GM12865 (cell line): ENCODE measurements around the gene PREB.

Source experiments
- DNase-seq: peaks from one replicate; pipeline ENCODE4 v3.0.0; 2010; ENCODE audit warnings: low read depth
- H3K4me3 ChIP-seq: 2 replicates; pipeline ENCODE4 v1.5.1; 2011; ENCODE audit warnings: mild to moderate bottlenecking, low read depth, low read length, control low read depth
- CTCF ChIP-seq: IDR thresholded peaks from 2 replicates; pipeline ENCODE4 v1.5.1; 2011; ENCODE audit warnings: low read length, control low read depth, low read depth, inconsistent platforms; ENCODE audit not compliant: insufficient read depth; ENCODE audit errors: missing control alignments

Gene PREB

GRCh38 chr2:27083410-27084296 lies 50.8 kb downstream of the PREB start:
- H3K4me3 ChIP-seq, result no peak overlapping the region
- DNase-seq, result no peak
- TF ChIP-seq CTCF, result no peak

- no peak for TF ChIP-seq CTCF
- H3K4me3 ChIP-seq, result no peak overlapping the region
- DNase-seq, result no peak
These were observed 51.5 kb downstream of the PREB start for GRCh38 chr2:27082773-27083409.

- DNase-seq, result no peak
- H3K4me3 ChIP-seq, result no peak overlapping the region; the same call in 1 of the 2 replicates
- TF ChIP-seq CTCF, result no peak
These were observed 52.3 kb downstream of the PREB start for GRCh38 chr2:27081984-27082772.
